Kidney epithelial cell (primary cell): ENCODE data around the gene WWC2. TPM values are rescaled to one million over a fixed set of nuclear protein-coding genes. Genes with fewer than 3 reads are reported as not detected.

Experiments
- DNase-seq: peaks from one replicate; pipeline ENCODE4 v3.0.0-alpha.2; 2010; ENCODE audit warnings: low read depth
- H3K27me3 ChIP-seq: 2 replicates; pipeline ENCODE4 v1.6.0; 2011; ENCODE audit warnings: low read length; ENCODE audit not compliant: control insufficient read depth, insufficient read depth
- H3K36me3 ChIP-seq: 2 replicates; pipeline ENCODE4 v1.5.1; 2011; ENCODE audit warnings: low read length; ENCODE audit not compliant: control insufficient read depth, insufficient read depth
- H3K4me3 ChIP-seq: 2 replicates; pipeline ENCODE4 v1.5.1; 2011; ENCODE audit warnings: low read depth, mild to moderate bottlenecking, control low read depth, low read length
- total RNA-seq: library from RNA; depleted of rRNA; stranded (reverse); fragments of >200 nt; gene quantifications from 2 replicates; pipeline ENCODE4 v1.2.3, GENCODE V29; 2015
- TF ChIP-seq, protein P1 (sequence below): IDR thresholded peaks from 2 replicates; pipeline ENCODE4 v1.5.1; 2011; ENCODE audit warnings: mild to moderate bottlenecking, moderate library complexity, low read length, control low read depth, inconsistent platforms; ENCODE audit not compliant: insufficient read depth, poor library complexity, severe bottlenecking

The WWC2 gene
- total RNA-seq, 1 donor from 2014 or later = 29.0 TPM

GRCh38 chr4:183253451-183253850, 154.4 kb downstream of the WWC2 start:
- Histone ChIP-seq H3K4me3 (no peak overlapping the region), H3K27me3 (no peaks in the 10 kb centered on the region), H3K36me3 (peaks cover 1% of the 10 kb centered on the region)
- TF ChIP-seq, protein P1, sequence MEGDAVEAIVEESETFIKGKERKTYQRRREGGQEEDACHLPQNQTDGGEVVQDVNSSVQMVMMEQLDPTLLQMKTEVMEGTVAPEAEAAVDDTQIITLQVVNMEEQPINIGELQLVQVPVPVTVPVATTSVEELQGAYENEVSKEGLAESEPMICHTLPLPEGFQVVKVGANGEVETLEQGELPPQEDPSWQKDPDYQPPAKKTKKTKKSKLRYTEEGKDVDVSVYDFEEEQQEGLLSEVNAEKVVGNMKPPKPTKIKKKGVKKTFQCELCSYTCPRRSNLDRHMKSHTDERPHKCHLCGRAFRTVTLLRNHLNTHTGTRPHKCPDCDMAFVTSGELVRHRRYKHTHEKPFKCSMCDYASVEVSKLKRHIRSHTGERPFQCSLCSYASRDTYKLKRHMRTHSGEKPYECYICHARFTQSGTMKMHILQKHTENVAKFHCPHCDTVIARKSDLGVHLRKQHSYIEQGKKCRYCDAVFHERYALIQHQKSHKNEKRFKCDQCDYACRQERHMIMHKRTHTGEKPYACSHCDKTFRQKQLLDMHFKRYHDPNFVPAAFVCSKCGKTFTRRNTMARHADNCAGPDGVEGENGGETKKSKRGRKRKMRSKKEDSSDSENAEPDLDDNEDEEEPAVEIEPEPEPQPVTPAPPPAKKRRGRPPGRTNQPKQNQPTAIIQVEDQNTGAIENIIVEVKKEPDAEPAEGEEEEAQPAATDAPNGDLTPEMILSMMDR = no peak
- DNase-seq = no peak

GRCh38 chr4:183254162-183254561, 155.1 kb downstream of the WWC2 start:
- DNase-seq = no peak
- Histone ChIP-seq H3K36me3 (peaks cover 1% of the 10 kb centered on the region), H3K27me3 (no peaks in the 10 kb centered on the region), H3K4me3 (no peak overlapping the region)
- TF ChIP-seq, protein P1 = no peak

- Histone ChIP-seq H3K4me3 (no peak overlapping the region), H3K36me3 (peaks cover 1% of the 10 kb centered on the region), H3K27me3 (no peaks in the 10 kb centered on the region)
- DNase-seq = no peak
- TF ChIP-seq, protein P1 = no peak
Observed at GRCh38 chr4:183255487-183255886, 156.4 kb downstream of the WWC2 start.

GRCh38 chr4:183256343-183256742, 157.3 kb downstream of the WWC2 start:
- DNase-seq = no peak
- Histone ChIP-seq H3K27me3 (no peaks in the 10 kb centered on the region), H3K36me3 (peaks cover 1% of the 10 kb centered on the region), H3K4me3 (no peak overlapping the region)
- TF ChIP-seq, protein P1 = no peak

DNA sequence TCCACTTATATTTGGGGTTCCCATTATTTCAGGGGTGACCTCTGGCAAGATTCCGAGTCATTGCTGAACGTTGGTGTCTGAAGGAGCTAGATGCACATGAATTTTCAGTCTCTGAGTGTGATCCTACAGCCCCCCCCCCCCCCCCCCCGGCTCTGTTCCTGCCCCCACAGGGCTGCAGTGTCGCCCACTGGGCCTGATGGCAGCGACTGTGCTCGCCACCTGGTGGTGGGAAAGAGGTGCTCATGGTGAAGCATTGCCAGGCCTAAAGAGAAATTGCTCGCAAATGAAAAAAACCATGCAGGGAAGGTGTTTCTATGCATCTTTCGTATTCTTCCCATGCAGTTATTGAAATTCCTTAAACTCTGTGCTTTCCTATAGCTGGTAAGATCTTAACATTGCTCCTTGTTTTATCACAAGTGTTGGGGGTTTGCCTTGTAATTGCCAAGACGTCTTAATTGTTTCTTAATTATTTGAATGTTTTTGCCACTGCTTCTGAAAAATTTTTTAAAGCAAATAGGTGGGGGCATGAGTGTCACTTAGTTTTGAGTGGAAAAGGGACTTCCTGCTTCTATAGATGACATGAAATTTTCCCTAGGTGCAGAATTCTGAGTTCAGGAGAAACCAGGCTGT, 157.8 kb downstream of the WWC2 start:
- H3K27me3 ChIP-seq = no peaks in the 10 kb centered on the region
- H3K36me3 ChIP-seq = peaks cover 1% of the 10 kb centered on the region
- DNase-seq = no peak
- TF ChIP-seq, protein P1 = peak; percentile 91
- no peak overlapping the region for H3K4me3 ChIP-seq

DNA sequence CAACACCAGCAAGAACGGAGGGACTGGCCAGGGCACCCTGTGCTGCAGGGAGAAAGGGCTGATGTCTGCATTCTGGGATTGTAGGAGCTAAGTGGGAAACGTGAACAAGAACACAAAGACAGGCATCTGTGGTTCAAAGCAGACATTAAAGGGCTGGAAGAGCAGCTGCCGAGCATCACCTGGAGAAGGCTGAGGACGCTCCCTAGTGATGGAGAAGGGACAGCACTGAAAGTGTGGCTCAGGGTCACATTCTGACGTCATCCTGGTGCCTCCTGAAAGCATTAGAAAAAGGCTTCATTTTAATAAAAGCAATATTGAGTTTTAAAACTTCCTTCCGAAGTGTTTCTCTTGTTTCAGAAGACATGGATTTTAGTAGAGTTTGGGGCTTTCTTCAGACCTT, 158.8 kb downstream of the WWC2 start:
- no peaks in the 10 kb centered on the region for H3K27me3 ChIP-seq
- no peak overlapping the region for H3K4me3 ChIP-seq
- no peaks in the 10 kb centered on the region for H3K36me3 ChIP-seq
- DNase-seq = no peak
- TF ChIP-seq, protein P1 = no peak
